Pancreas (tissue), 10 donors: ENCODE data around the gene VWA1. TPM values are rescaled to one million over a fixed set of nuclear protein-coding genes. Genes with fewer than 3 reads are reported as not detected.
"Not testable (repeated sequence)": the region's sequence is repeated elsewhere in the genome, so short reads cannot be mapped to it uniquely, and the experiment has no call there.

Experiments
- ATAC-seq, 4 donors: fragments of 200-7000 bp; cut with Tn5 transposase; one replicate each; pipeline versions ENCODE4 v1.8.0 to v1.9.1; 2020; ENCODE audit warnings: mild to moderate bottlenecking in 4 of 4, moderate library complexity in 4 of 4
- DNase-seq, 6 donors: peaks; one replicate each; pipeline ENCODE4 v3.0.0-alpha.2; 2020
- FAIRE-seq: peaks from 2 replicates; lab custom pipeline; 2012; peaks lifted over from hg19 to GRCh38; lab: Jason Lieb, UNC
- H3K27ac ChIP-seq, 4 donors: fragments of 200-600 bp; sonication (generic); 1 replicate in 3 of 4; 2 replicates in 1 of 4; pipeline versions ENCODE4 v1.5.0 to v1.8.0; 2020
- H3K27me3 ChIP-seq, 4 donors: fragments of 200-600 bp; one replicate each; pipeline ENCODE4 v1.8.0; 2021
- H3K36me3 ChIP-seq, 3 donors: fragments of 200-600 bp; sonication (generic) in 1 of 3; one replicate each; pipeline versions ENCODE4 v1.5.0 to v1.8.0; 2020 to 2021
- H3K4me1 ChIP-seq, 3 donors: fragments of 200-600 bp; one replicate each; pipeline ENCODE4 v1.8.0; 2021
- H3K4me3 ChIP-seq, 4 donors: fragments of 200-600 bp; sonication (generic) in 2 of 4; one replicate each; pipeline versions ENCODE4 v1.5.0 to v1.8.0; 2020 to 2021
- H3K9me3 ChIP-seq, 4 donors: fragments of 200-600 bp; one replicate each; pipeline ENCODE4 v1.8.0; 2021
- WGBS, 2 donors: extraction: QIAGEN DNeasy Blood & Tissue Kit; methylation state at CpG; one replicate each; pipeline ENCODE4 v1.1.7; 2013; 5-methylcytosine and 5-hydroxymethylcytosine counted together
- intact Hi-C, 3 donors: fragments of 100-400 bp; cut with DNase I; formaldehyde crosslinking; loops; one replicate each; pipeline versions ENCODE4 v1.11.1 to v1.14.2; 2022
- polyA plus RNA-seq, 2 donors: library from polyadenylated mRNA; stranded (reverse); fragments of 200-250 nt; gene quantifications; one replicate each; pipeline ENCODE4 v1.2.3, GENCODE V29; 2013
- total RNA-seq, 6 donors: library from RNA; stranded (reverse); fragmentation: NEBNext Ultra II Directional in 4 of 6; extraction: Animal tissue kit (Norgen Biotek cat#: 25700) in 4 of 6; gene quantifications; one replicate each; pipeline versions ENCODE4 v1.2.1 to v1.2.4, GENCODE V29; 2021 to 2023
- TF ChIP-seq, protein P1 (sequence below), 4 donors: fragments of 200-600 bp; sonication (generic) in 3 of 4; IDR thresholded peaks; one replicate each; pipeline versions ENCODE4 v1.5.0 to v1.8.0; 2021; ENCODE audit warnings: antibody characterized with exemption in 4 of 4
- donor health status: healthy with polysubstance abuse.
- donor health status: DM: no; HTN: no; CAD: no; lungs with moderate emphysema.
- donor health status: DM: no; HTN: no; CAD: no.
- donor health status: control.
- donor health status: control.
- donor health status: Bipolar disorder and iron deficiency.
- donor health status: DM: yes; HTN: yes; CAD: no.
- donor health status: DM: no; HTN: no; CAD: no.
- donor health status: DM: no; HTN: no; CAD: no.
- donor health status: DM: yes; HTN: yes; CAD: no.

VWA1 gene
- total and polyA plus RNA-seq, 8 donors = 25.4 to 138 (median 55.2) TPM

DNA sequence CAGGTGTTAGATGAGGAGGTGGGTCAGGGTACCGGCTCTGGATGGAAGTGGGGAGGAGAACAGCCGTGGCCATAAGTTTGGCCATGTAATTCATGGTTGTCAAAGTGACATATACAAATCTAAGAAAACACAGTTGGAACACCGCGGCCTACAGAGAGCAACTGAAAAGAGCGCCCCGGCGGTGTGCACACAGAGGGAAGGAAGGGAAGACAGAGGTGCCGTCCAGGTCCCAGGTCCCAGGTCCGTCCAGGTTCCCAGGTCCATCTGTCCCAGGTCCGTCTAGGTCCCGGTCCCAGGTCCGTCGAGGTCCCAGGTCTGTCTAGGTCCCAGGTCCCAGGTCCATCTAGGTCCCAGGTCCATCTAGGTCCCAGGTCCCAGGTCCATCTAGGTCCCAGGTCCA, 23.9 kb upstream of the VWA1 start:
- WGBS, 2 donors = 96 to 97% methylated on average over 13 of the region's 13 CpGs
- no peak for ATAC-seq
- peak in 1 of 6 donors; percentile 67 for DNase-seq
- Histone ChIP-seq H3K4me3 (no peak overlapping the region), H3K4me1 (peaks cover 7 to 9% (median 8%) of the 10 kb centered on the region in 3 donors), H3K9me3 (no peaks in the 10 kb centered on the region), H3K36me3 (no peaks in the 10 kb centered on the region), H3K27ac (no peak overlapping the region), H3K27me3 (no peaks in the 10 kb centered on the region)
- TF ChIP-seq, protein P1, sequence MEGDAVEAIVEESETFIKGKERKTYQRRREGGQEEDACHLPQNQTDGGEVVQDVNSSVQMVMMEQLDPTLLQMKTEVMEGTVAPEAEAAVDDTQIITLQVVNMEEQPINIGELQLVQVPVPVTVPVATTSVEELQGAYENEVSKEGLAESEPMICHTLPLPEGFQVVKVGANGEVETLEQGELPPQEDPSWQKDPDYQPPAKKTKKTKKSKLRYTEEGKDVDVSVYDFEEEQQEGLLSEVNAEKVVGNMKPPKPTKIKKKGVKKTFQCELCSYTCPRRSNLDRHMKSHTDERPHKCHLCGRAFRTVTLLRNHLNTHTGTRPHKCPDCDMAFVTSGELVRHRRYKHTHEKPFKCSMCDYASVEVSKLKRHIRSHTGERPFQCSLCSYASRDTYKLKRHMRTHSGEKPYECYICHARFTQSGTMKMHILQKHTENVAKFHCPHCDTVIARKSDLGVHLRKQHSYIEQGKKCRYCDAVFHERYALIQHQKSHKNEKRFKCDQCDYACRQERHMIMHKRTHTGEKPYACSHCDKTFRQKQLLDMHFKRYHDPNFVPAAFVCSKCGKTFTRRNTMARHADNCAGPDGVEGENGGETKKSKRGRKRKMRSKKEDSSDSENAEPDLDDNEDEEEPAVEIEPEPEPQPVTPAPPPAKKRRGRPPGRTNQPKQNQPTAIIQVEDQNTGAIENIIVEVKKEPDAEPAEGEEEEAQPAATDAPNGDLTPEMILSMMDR (IDR thresholded peaks at IDR 0.05) = no peak
- FAIRE-seq = no peak
- intact Hi-C loops = no loop called here

DNA sequence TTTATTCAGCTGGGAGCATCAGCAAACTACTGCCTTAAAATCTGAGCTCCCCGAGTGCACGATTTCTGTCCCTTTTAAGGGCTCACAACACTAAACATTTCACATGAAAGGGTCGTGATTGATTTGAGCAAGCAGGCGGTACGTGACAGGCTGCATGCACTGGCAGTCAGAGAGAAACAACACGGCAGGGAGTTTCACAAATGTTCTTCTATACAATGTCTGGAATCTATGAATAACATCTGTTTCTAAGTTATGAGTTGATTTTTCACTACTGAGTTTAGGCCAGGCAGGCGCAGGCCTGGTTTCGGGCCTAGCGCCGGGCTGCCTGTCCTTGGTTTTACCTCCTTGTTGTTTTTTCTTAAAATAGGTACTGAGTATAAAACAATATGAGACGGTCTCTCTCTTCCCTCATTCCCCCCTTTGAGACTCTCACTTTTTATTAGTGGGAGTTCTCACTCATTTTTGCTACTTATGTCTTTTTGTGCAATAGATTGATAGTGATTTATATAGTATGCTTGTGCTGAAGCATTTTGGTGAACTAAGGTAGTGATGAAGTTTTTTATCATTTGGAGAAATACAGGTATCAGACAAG, 23.1 kb upstream of the VWA1 start:
- H3K9me3 ChIP-seq, H3K4me3 ChIP-seq, H3K27me3 ChIP-seq, H3K36me3 ChIP-seq, FAIRE-seq, intact Hi-C loops, ATAC-seq, H3K27ac ChIP-seq, H3K4me1 ChIP-seq: not testable (repeated sequence)
- WGBS, 2 donors = 96 to 97% methylated on average over 11 of the region's 11 CpGs
- peak in 1 of 6 donors; percentile 5 for DNase-seq

DNA sequence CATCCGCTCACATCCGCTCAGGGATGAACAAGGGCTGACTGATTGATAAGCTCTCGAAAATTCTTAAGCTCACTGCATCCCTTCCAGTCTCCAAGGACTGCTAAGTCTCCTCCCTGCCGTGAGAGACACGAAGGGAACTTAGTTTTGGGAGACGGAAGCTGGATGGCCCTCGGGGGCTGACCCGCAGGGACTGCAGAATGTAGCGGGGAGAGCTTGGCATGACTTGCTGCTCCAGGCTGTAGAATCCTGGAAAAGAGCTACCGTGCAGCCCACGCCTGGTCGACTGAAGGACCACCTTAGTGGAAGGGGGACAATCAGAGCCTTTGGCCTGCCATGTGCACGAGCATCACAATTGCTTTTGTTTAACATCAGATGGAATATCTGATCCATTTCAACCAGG, 19.7 kb upstream of the VWA1 start:
- peak in 1 of 6 donors; percentile 24 for DNase-seq

DNA sequence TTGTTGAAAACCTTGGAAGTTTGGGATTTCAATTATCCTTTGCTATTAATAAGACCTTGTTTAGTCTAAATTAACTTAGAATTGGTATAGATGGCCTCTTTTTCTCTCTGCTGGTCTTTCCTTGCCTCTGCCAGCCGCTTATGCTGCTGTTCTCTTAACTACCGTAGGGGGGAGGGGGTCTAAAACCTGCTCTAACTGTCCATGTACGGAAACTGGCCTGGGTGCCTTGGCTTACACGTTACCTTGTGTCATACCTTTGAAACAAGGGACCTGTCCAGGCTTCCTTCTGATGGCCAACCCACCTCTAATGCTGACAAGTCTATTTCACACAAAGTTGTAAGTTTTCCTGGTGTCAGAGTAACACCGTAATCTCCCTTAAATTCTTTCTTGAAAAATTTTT, 18.1 kb upstream of the VWA1 start:
- H3K27me3 ChIP-seq, DNase-seq, ATAC-seq, FAIRE-seq, intact Hi-C loops, H3K4me3 ChIP-seq, H3K36me3 ChIP-seq, H3K9me3 ChIP-seq: not testable (repeated sequence)
- WGBS, 2 donors = 65 to 70% methylated on average over 5 of the region's 5 CpGs
- Histone ChIP-seq H3K4me1 (peaks cover 0 to 14% (median 4%) of the 10 kb centered on the region in 3 donors), H3K27ac (peak overlapping the region in 1 of 4 donors; percentile 76)

More for the DNA sequence above, 19.7 kb upstream of the VWA1 start:
- intact Hi-C loops = no loop called here
- whole genome bisulfite sequencing, 2 donors = 81 to 82% methylated on average over 13 of the region's 13 CpGs
- no peak for FAIRE-seq
- H3K4me1 ChIP-seq = peaks cover 0 to 14% (median 4%) of the 10 kb centered on the region in 3 donors
- H3K27ac ChIP-seq = no peak overlapping the region
- no peaks in the 10 kb centered on the region for H3K9me3 ChIP-seq
- no peaks in the 10 kb centered on the region for H3K27me3 ChIP-seq
- no peak overlapping the region for H3K4me3 ChIP-seq
- TF ChIP-seq, protein P1 (IDR thresholded peaks at IDR 0.05) = no peak
- ATAC-seq = no peak
- H3K36me3 ChIP-seq = no peaks in the 10 kb centered on the region

DNA sequence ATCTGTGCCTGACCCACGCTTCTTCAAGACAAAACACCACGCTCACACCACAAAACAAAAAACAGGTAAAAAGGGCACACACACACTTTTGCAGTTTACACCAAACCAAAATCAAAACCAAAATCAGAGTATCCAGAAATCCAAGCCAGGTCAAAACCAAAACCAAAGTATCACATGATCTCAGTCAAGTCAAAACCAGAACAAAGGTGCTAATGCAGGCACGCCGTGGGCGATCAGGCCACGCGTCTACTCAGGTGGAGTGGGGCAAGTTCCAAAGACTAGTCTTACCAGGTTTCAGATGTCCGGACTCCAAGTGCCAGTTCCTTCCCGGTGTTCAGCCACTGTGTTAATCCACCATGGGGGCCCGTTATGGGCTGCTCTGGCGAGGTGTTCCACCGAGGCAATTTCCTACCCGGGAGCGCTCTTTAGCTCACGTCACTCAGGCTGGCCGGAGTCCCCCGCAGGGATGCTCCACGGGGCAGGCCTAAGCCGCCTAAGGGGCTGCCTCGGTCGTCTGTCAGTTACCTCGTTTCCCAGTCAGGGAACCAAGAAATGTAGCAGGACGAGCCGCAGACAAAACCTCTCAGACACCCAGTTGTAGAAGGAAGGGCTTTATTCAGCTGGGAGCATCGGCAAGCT, 17.5 kb upstream of the VWA1 start:
- H3K9me3 ChIP-seq, ATAC-seq, H3K27me3 ChIP-seq, H3K4me3 ChIP-seq, H3K36me3 ChIP-seq, intact Hi-C loops, FAIRE-seq: not testable (repeated sequence)
- DNase-seq = peak in 1 of 6 donors; percentile 54
- Histone ChIP-seq H3K4me1 (peaks cover 0 to 14% (median 4%) of the 10 kb centered on the region in 3 donors), H3K27ac (peak overlapping the region in 3 of 4 donors; percentile 40 to 76 (median 74))
- 84 to 86% methylated on average over 25 of the region's 25 CpGs for WGBS, 2 donors

DNA sequence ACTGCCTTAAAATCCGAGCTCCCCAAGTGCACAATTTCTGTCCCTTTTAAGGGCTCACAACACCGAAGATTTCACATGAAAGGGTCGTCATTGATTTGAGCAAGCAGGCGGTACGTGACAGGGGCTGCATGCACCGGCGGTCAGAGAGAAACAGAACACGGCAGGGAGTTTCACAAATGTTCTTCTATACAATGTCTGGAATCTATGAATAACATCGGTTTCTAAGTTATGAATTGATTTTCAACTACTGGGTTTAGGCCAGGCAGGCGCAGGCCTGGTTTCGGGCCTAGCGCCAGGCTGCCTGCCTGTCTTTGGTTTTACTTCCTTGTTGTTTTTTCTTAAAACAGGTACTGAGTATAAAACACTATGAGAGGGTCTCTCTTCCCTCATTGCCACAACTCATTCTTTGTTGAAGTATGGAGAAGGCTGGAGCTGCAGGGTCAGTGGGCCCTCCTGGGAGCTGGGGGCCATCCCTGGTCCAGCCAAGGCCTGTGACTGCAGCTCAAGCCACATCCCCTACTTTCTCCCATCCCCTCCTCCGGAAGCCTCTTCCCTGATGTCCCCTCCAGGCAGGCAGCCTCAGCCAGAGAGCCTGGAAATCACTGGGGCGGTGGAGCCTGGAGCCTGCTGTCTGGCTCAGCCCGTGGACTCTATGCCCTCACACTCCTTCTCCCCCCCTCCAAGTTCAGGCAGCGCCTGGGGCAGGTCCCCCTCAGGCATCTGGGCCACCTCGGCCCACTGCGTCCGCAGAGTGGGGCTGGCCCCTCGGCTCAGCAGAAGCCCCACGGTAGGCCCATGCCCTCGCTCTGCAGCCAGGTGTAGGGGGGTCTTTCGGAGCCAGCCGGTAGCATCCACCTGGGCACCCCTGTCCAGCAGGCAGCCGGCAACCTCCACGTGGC, 16.8 kb upstream of the VWA1 start:
- TF ChIP-seq, protein P1 (IDR thresholded peaks at IDR 0.05) = no peak
- peaks cover 0 to 14% (median 4%) of the 10 kb centered on the region in 3 donors for H3K4me1 ChIP-seq
- H3K27me3 ChIP-seq = no peaks in the 10 kb centered on the region
- ATAC-seq (no peak), DNase-seq (peak in 2 of 6 donors; percentile 22 to 32), FAIRE-seq (no peak)
- 69 to 76% methylated on average over 26 of the region's 26 CpGs for WGBS, 2 donors
- peak overlapping the region in 3 of 4 donors; percentile 55 to 76 (median 74) for H3K27ac ChIP-seq
- intact Hi-C loops = no loop called here
- no peaks in the 10 kb centered on the region for H3K36me3 ChIP-seq
- no peaks in the 10 kb centered on the region for H3K9me3 ChIP-seq
- H3K4me3 ChIP-seq = peak overlapping the region in 1 of 4 donors; percentile 49
